ENCODE data around the gene GPR146. TPM values are rescaled to one million over a fixed set of nuclear protein-coding genes. Genes with fewer than 3 reads are reported as not detected.
A peak's percentile ranks its signal among the peaks of the same experiment; 100 is the strongest.

The GPR146 gene
- total and polyA plus RNA-seq, 9 of the 15 experiments (the other 6 are each of a cell fraction or from before 2014, with no cell fraction given), result 0.22 to 3.6 (median 0.64) TPM; not detected in 2

- Histone ChIP-seq H3K9me1 (ENCODE audit: control insufficient read depth, insufficient read depth, low read length) (no peaks in the 10 kb centered on the region), H2AFZ (ENCODE audit: low read depth, low read length) (no peak overlapping the region), H3K27ac (ENCODE audit: extremely low read depth, low read depth, low read length) (no peak overlapping the region), H3K9me3 (replicated peaks; ENCODE audit: control insufficient read depth, insufficient read depth, low read depth, low read length) (no peaks in the 10 kb centered on the region), H3K4me1 (replicated peaks in 1 of 2; ENCODE audit: control insufficient read depth in 2 of 2, insufficient read depth in 2 of 2, low read length in 2 of 2) (peaks cover 0 to 63% of the 10 kb centered on the region in 2 experiments; a peak in 2 of 5 replicates), H4K20me1 (replicated peaks; ENCODE audit: control insufficient read depth, insufficient read depth, low read length) (no peaks in the 10 kb centered on the region), H3K4me2 (ENCODE audit: insufficient read depth, low read length) (no peak overlapping the region), H3K4me3 (no peak overlapping the region), H3K9ac (ENCODE audit: insufficient read depth in 1 of 2, low read depth in 2 of 2, low read length in 2 of 2) (peak overlapping the region in 1 of 2 experiments; percentile 4; a peak in 2 of 4 replicates), H3K79me2 (ENCODE audit: control insufficient read depth, insufficient read depth, low read length) (no peaks in the 10 kb centered on the region), H3K27me3 (ENCODE audit: control insufficient read depth in 2 of 2, insufficient read depth in 2 of 2, low read length in 2 of 2) (no peaks in the 10 kb centered on the region), H3K36me3 (ENCODE audit: control insufficient read depth, insufficient read depth, low read length) (no peaks in the 10 kb centered on the region; the same call in 2 of the 3 replicates)
- TF ChIP-seq HMG20A (CRISPR knock-in tag; conservative IDR thresholded peaks at IDR 0.05), result no peak
- no peak for TF ChIP-seq SIX5 (IDR thresholded peaks at IDR 0.05; ENCODE audit: borderline replicate concordance in 1 of 2, insufficient read depth in 1 of 2, low read depth in 1 of 2, low read length in 2 of 2)
- TF ChIP-seq KAT7 (CRISPR knock-in tag; IDR thresholded peaks at IDR 0.05; ENCODE audit: borderline replicate concordance), result no peak
- TF ChIP-seq NFE2 (IDR thresholded peaks at IDR 0.05; ENCODE audit: low read depth), result no peak
- TF ChIP-seq CREBBP (IDR thresholded peaks at IDR 0.05; ENCODE audit: low read depth, low read length), result no peak
- TF ChIP-seq HMGXB4 (CRISPR knock-in tag; IDR thresholded peaks at IDR 0.05), result no peak
- TF ChIP-seq SRSF1 (IDR thresholded peaks at IDR 0.05; ENCODE audit: low read depth, low read length), result no peak
- TF ChIP-seq SLC30A9 (CRISPR knock-in tag; IDR thresholded peaks at IDR 0.05), result no peak
- no peak for TF ChIP-seq EZH2 (IDR thresholded peaks at IDR 0.05; ENCODE audit: borderline replicate concordance, low read depth, low read length)
- no peak for TF ChIP-seq RBBP5 (IDR thresholded peaks at IDR 0.05; ENCODE audit: borderline replicate concordance, insufficient read depth, low read length, poor library complexity, severe bottlenecking)
- no peak for TF ChIP-seq BRD4 (IDR thresholded peaks at IDR 0.05)
- no peak for TF ChIP-seq ZNF133 (CRISPR knock-in tag; IDR thresholded peaks at IDR 0.05)
- no peak for TF ChIP-seq ZNF239 (CRISPR knock-in tag; IDR thresholded peaks at IDR 0.05)
- no peak for TF ChIP-seq CCAR2 (IDR thresholded peaks at IDR 0.05; ENCODE audit: low read depth, low read length)
- no peak for TF ChIP-seq ZNF41 (CRISPR knock-in tag; conservative IDR thresholded peaks at IDR 0.05)
- TF ChIP-seq ZNF197 (CRISPR knock-in tag; IDR thresholded peaks at IDR 0.05; ENCODE audit: low read depth), result no peak
- ChIA-PET CTCF (ENCODE audit: low intra/inter-chr PET ratio) (no interaction called here), POLR2A (interaction anchor here (1.4 kb wide), 1 partner anchor 9 kb away, joined by 6 read pairs; no protein-coding TSS in a partner anchor)
- BruUV-seq (replicated peaks), result no TSS peak
- no peak for FAIRE-seq
- DNase-seq (ENCODE audit: extremely low read depth in 1 of 4, low spot score in 3 of 4), result no peak
- in situ Hi-C loops (cut with MboI) (no loop called here), intact Hi-C loops (cut with micrococcal nuclease) (no loop called here)
- no peak for ATAC-seq
- 87% methylated on average over 19 of the region's 20 CpGs for WGBS (ENCODE audit: insufficient coverage, low coverage, missing lambda C conversion rate)
Observed at GRCh38 chr7:1081336-1081735, 37.0 kb downstream of the GPR146 start.
